GM12878 (cell line): ENCODE measurements around the gene SEC62. TPM values are rescaled to one million over a fixed set of nuclear protein-coding genes. Genes with fewer than 3 reads are reported as not detected.
A peak's percentile ranks its signal among the peaks of the same experiment; 100 is the strongest.

Experiments
- BCL11A ChIP-seq: IDR thresholded peaks from 2 replicates; pipeline ENCODE4 v1.6.1; 2011; ENCODE audit warnings: low read depth, low read length
- CTCF ChIP-seq, 3 experiments: IDR thresholded peaks in 2 of 3; conservative IDR thresholded peaks in 1 of 3; 2 replicates each; pipeline ENCODE4 v1.5.1; 2011; ENCODE audit warnings: low read depth in 3 of 3, low read length in 3 of 3, mild to moderate bottlenecking in 3 of 3, control low read depth in 2 of 3, moderate library complexity in 2 of 3, inconsistent platforms in 1 of 3, mixed read lengths in 1 of 3; ENCODE audit not compliant: control insufficient read depth in 2 of 3, insufficient read depth in 1 of 3; ENCODE audit errors: extremely low read depth in 1 of 3
- HDAC6 ChIP-seq: fragments of 200-600 bp; sonication (generic); IDR thresholded peaks from one replicate; pipeline ENCODE4 v1.8.0; 2017; ENCODE audit warnings: antibody characterized with exemption; ENCODE audit not compliant: unreplicated experiment
- KDM1A ChIP-seq: fragments of 200-600 bp; sonication (generic); IDR thresholded peaks from 2 replicates; pipeline ENCODE4 v1.6.1; 2016; ENCODE audit warnings: borderline replicate concordance
- LARP7 ChIP-seq: fragments of 450-650 bp; IDR thresholded peaks from 2 replicates; pipeline ENCODE4 v1.6.1; 2017; ENCODE audit warnings: mild to moderate bottlenecking
- PBX3 ChIP-seq: IDR thresholded peaks from 2 replicates; pipeline ENCODE4 v1.6.1; 2011; ENCODE audit warnings: mild to moderate bottlenecking, low read depth, low read length, moderate library complexity; ENCODE audit not compliant: insufficient replicate concordance
- POLR2AphosphoS2 ChIP-seq: IDR thresholded peaks from 2 replicates; pipeline ENCODE4 v1.6.1; 2011; ENCODE audit warnings: low read depth, mild to moderate bottlenecking, low read length, improper control_type of control experiment, moderate library complexity
- SMAD1 ChIP-seq: fragments of 450-650 bp; IDR thresholded peaks from 2 replicates; pipeline ENCODE4 v1.6.1; 2018; ENCODE audit warnings: mild to moderate bottlenecking, low read depth; ENCODE audit not compliant: partially characterized antibody
- SUPT20H ChIP-seq: IDR thresholded peaks from 2 replicates; pipeline ENCODE4 v1.6.1; 2011; ENCODE audit warnings: low read depth, mild to moderate bottlenecking, low read length, moderate library complexity, borderline replicate concordance; ENCODE audit not compliant: control insufficient read depth
- TAF1 ChIP-seq: IDR thresholded peaks from 2 replicates; pipeline ENCODE4 v1.6.1; 2011; ENCODE audit warnings: mild to moderate bottlenecking, low read depth, low read length, borderline replicate concordance
- ZBTB40 ChIP-seq: fragments of 450-650 bp; IDR thresholded peaks from 2 replicates; pipeline ENCODE4 v1.6.1; 2016; ENCODE audit warnings: mild to moderate bottlenecking, moderate library complexity, borderline replicate concordance
- polyA plus RNA-seq, 11 experiments: library from polyadenylated mRNA; depleted of rRNA in 4 of 11; unstranded in 6 of 11; stranded (reverse) in 5 of 11; fragments of >200 nt; fragmentation: Nextera tagmentation in 4 of 11; fragmentation: Illumina TruSeq in 1 of 11; extraction: Ambion mirVana in 4 of 11; extraction: Trizol in 1 of 11; gene quantifications; 1 replicate in 1 of 11; 2 replicates in 10 of 11; pipeline versions ENCODE4 v1.2.1 to v1.2.3, GENCODE V29; 2011 to 2016; ENCODE audit warnings: inconsistent platforms in 2 of 11, missing spikeins in 2 of 11, low read depth in 1 of 11
- total RNA-seq, 4 experiments: library from RNA; depleted of rRNA in 3 of 4; stranded (reverse); fragments of >200 nt in 3 of 4; fragmentation: Illumina TruSeq in 1 of 4; extraction: Trizol in 1 of 4; gene quantifications; 2 replicates each; pipeline versions ENCODE4 v1.2.1 to v1.2.3, GENCODE V29; 2013 to 2021

SEC62 gene
- total and polyA plus RNA-seq, 10 of the 15 experiments (the other 5 are each of a cell fraction or from before 2014, with no cell fraction given): 25.6 to 270 (median 94.8) TPM

DNA sequence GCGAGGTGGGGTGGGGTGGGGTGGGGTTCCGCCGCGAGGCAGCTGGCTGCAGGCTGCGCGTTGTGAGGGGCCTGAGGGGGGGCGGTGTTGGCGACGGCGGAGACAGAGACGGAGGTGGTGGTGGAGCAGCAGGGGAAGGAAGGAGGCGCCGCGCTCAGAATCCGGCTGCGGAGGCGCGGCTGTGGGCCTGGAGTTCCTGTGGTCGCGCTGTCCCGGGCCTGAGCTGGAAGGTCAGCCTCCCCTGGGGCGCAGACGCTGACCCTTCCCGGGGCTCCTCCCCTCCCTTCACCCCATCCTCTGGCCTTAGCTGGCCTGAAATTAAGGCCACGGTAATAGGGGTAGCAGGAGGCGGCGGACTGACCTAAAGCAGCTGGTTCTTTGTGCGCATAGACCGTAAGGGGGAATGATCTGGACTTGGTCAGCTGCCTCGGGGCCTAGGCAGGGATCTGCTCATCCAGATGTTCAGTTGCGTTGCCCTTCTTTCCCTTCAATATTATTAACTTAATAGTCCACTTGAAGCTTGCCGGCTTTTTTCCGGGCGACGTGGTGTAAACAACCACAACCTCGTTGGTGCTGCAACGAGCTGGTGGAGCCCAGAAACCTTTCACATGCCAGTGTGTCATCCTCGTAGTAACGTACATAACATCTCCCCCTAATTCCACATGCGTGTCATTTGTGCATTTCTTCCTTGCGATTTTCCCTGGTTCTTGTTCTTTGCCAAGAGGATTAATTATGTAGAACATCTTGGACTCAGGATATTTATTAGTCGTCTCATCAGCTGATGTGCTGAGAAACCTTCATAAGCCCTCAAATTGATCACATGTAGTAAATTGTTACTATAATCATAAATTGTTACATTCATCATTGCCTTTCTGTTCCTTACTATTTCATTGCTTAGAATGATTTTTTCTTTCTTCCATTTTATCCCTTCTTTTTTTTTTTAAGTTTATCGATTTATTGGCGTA, 626 bp downstream of the SEC62 start (continued):
- TF ChIP-seq SUPT20H (no peak), SMAD1 (no peak), BCL11A (no peak), PBX3 (no peak), HDAC6 (no peak), LARP7 (peak; percentile 62; the same call in 1 of the 2 replicates), KDM1A (no peak), ZBTB40 (peak; percentile 14; the same call in 1 of the 2 replicates), POLR2AphosphoS2 (no peak), CTCF (IDR thresholded peaks at IDR 0.05 in 2 of 3, conservative IDR thresholded peaks at IDR 0.05 in 1 of 3; ENCODE audit: control insufficient read depth in 2 of 3, extremely low read depth in 1 of 3, insufficient read depth in 1 of 3, low read depth in 3 of 3, low read length in 3 of 3) (no peak), TAF1 (no peak)
